Progenitor cell of endocrine pancreas (in vitro differentiated cells): Measurements from ENCODE around the gene TBCE. TPM values are rescaled to one million over a fixed set of nuclear protein-coding genes. Genes with fewer than 3 reads are reported as not detected.
"Not testable (repeated sequence)": the region's sequence is repeated elsewhere in the genome, so short reads cannot be mapped to it uniquely, and the experiment has no call there.

Experiments
- DNase-seq: peaks from one replicate; pipeline ENCODE4 v3.0.0; 2021; ENCODE audit warnings: low spot score; ENCODE audit not compliant: unreplicated experiment
- H3K27ac Mint-ChIP-seq: 2 replicates; pipeline ENCODE4 v1.8.0; 2021; ENCODE audit warnings: mild to moderate bottlenecking, moderate library complexity, mixed read lengths
- H3K27me3 Mint-ChIP-seq: 2 replicates; pipeline ENCODE4 v1.8.0; 2021; ENCODE audit warnings: mixed read lengths
- H3K36me3 Mint-ChIP-seq: 2 replicates; pipeline ENCODE4 v1.8.0; 2022; ENCODE audit warnings: mixed read lengths; ENCODE audit not compliant: insufficient read depth
- H3K4me1 Mint-ChIP-seq: 2 replicates; pipeline ENCODE4 v1.8.0; 2021; ENCODE audit warnings: low read depth, mixed read lengths
- H3K4me3 Mint-ChIP-seq: 2 replicates; pipeline ENCODE4 v1.8.0; 2021; ENCODE audit warnings: low read depth, mild to moderate bottlenecking, moderate library complexity, mixed read lengths
- H3K9me3 Mint-ChIP-seq: 2 replicates; pipeline ENCODE4 v1.8.0; 2021; ENCODE audit warnings: low read depth, mixed read lengths
- total RNA-seq: library from RNA; stranded (reverse); gene quantifications from 2 replicates; pipeline ENCODE4 v1.2.1, GENCODE V29; 2021
- TF ChIP-seq, protein P1 (sequence below): fragments of 200-600 bp; sonication (generic); IDR thresholded peaks from one replicate; pipeline ENCODE4 v1.5.0; 2021; ENCODE audit warnings: antibody characterized with exemption, mild to moderate bottlenecking; ENCODE audit not compliant: unreplicated experiment

TBCE gene
- total RNA-seq, 1 donor from 2014 or later, result 40.7 TPM

DNA sequence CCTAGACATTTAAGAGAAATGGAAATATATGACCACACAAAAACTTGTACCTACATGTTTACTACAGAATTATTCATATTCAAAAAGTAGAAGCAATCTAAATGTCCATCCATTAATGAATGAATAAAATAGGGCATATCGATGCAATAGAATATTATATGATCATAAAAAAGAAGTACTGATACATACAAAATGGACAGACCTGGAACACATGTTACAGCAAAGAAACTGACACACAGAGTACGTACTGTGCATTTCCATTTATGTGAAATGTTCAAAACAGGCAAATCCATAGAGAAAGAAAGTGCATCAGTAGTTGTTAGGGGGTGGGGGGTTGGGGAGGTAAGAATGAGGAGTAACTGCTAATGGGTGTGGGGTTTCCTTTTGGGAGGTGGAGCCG, 97.8 kb downstream of the TBCE start:
- Mint-ChIP-seq H3K4me3 (no peak overlapping the region), H3K27me3 (no peaks in the 10 kb centered on the region), H3K27ac (no peak overlapping the region), H3K9me3 (no peaks in the 10 kb centered on the region), H3K4me1 (no peaks in the 10 kb centered on the region), H3K36me3 (peaks cover 30% of the 10 kb centered on the region)
- no peak for DNase-seq
- TF ChIP-seq, protein P1, sequence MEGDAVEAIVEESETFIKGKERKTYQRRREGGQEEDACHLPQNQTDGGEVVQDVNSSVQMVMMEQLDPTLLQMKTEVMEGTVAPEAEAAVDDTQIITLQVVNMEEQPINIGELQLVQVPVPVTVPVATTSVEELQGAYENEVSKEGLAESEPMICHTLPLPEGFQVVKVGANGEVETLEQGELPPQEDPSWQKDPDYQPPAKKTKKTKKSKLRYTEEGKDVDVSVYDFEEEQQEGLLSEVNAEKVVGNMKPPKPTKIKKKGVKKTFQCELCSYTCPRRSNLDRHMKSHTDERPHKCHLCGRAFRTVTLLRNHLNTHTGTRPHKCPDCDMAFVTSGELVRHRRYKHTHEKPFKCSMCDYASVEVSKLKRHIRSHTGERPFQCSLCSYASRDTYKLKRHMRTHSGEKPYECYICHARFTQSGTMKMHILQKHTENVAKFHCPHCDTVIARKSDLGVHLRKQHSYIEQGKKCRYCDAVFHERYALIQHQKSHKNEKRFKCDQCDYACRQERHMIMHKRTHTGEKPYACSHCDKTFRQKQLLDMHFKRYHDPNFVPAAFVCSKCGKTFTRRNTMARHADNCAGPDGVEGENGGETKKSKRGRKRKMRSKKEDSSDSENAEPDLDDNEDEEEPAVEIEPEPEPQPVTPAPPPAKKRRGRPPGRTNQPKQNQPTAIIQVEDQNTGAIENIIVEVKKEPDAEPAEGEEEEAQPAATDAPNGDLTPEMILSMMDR, result no peak

DNA sequence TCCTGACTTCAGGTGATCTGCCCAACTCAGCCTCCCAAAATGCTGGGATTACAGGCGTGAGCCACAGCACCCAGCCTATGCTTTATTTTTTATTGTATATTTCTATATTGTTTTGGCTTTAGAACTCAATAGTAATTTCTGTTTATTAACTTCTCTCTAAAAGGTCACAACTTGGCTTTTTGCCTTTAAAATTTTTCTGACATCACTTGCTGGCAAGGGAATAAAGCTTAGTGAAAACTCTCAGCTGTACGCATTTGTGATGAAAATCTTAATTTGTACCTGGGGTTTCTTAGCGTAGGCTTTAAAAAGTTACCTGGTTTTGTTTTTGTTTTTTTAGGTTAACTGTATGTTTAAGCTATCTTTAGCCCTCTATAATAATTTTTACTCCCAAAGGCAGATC, 100.8 kb downstream of the TBCE start:
- DNase-seq, result no peak
- TF ChIP-seq, protein P1, result no peak
- no peaks in the 10 kb centered on the region for H3K4me1 Mint-ChIP-seq
- H3K36me3 Mint-ChIP-seq, result peaks cover 28% of the 10 kb centered on the region
- no peak overlapping the region for H3K4me3 Mint-ChIP-seq
- H3K9me3 Mint-ChIP-seq, result no peaks in the 10 kb centered on the region
- no peak overlapping the region for H3K27ac Mint-ChIP-seq
- H3K27me3 Mint-ChIP-seq, result no peaks in the 10 kb centered on the region

DNA sequence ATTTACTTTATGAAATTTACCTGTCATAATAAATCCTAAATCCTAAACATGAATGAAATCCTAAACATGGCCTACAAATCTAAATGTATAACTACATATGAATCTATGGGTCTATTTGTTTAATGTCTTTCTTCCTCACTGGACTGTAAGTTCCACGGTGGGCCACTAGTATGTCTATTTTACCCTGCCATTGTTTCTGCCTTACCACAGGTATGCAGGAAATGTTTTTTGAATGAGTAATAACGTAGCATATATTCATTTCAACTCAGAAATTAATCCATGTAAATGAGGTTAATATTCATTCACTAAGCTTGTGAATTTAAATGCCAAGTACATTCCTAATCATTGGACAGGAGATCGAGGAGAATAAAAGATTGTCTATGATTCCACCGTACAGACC, 101.7 kb downstream of the TBCE start:
- DNase-seq, result no peak
- H3K4me3 Mint-ChIP-seq, result no peak overlapping the region
- TF ChIP-seq, protein P1, result no peak
- peaks cover 26% of the 10 kb centered on the region for H3K36me3 Mint-ChIP-seq
- H3K27me3 Mint-ChIP-seq, result no peaks in the 10 kb centered on the region
- no peaks in the 10 kb centered on the region for H3K4me1 Mint-ChIP-seq
- H3K27ac Mint-ChIP-seq, result no peak overlapping the region
- no peaks in the 10 kb centered on the region for H3K9me3 Mint-ChIP-seq

DNA sequence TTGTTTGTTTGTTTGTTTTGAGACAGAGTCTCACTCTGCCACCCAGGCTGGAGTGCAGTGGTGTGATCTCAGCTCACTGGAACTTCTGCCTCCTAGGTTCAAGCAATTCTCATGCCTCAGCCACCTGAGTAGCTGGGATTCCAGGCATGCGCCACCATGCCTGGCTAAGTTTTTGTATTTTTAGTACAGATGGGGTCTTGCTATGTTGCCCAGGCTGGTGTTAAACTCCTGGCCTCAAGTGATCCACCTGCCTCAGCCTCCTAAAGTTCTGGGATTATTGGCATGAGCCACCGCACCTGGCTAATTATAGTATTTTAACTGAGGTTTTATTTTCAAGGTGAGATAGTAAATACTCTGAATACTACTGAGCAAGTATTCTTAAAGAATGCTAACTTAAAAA, 102.7 kb downstream of the TBCE start:
- not testable (repeated sequence) for H3K4me3 Mint-ChIP-seq, DNase-seq, H3K27ac Mint-ChIP-seq, H3K4me1 Mint-ChIP-seq, H3K9me3 Mint-ChIP-seq, H3K27me3 Mint-ChIP-seq
- H3K36me3 Mint-ChIP-seq, result peaks cover 18% of the 10 kb centered on the region

DNA sequence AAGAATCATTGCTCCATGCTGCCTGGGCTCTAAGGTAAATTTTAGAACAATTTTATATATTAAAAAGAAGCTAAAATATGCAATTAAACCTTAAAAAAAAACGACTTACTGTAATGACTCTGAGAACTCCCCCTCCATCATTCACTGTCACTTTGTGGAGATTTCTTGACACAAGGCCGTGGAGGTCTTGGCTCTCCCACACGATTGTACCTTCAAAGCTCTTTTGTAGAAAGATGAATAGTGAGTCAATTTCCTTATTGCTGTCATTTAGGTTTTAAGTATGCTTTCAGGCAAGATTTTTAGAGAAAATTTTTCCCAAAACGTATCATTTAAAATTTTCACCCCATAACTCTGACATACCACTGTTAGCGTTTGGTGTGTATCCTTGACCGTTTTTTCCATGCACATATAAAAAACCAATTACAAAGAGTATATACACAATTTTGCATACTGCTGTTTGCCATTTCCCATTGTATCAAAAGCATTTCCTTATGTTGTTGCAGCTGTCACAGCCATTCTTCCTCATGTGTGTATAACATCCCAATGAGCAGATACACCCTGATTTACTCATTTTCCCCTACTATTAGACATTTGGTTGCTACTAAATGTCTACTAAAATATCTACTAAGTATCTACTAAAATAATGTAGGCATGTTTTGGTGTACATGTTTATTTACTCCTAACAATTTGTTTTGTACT, 103.7 kb downstream of the TBCE start:
- no peak overlapping the region for H3K4me3 Mint-ChIP-seq
- no peaks in the 10 kb centered on the region for H3K27me3 Mint-ChIP-seq
- TF ChIP-seq, protein P1, result no peak
- H3K4me1 Mint-ChIP-seq, result no peaks in the 10 kb centered on the region
- H3K36me3 Mint-ChIP-seq, result peaks cover 11% of the 10 kb centered on the region
- no peak for DNase-seq
- no peak overlapping the region for H3K27ac Mint-ChIP-seq
- no peaks in the 10 kb centered on the region for H3K9me3 Mint-ChIP-seq

DNA sequence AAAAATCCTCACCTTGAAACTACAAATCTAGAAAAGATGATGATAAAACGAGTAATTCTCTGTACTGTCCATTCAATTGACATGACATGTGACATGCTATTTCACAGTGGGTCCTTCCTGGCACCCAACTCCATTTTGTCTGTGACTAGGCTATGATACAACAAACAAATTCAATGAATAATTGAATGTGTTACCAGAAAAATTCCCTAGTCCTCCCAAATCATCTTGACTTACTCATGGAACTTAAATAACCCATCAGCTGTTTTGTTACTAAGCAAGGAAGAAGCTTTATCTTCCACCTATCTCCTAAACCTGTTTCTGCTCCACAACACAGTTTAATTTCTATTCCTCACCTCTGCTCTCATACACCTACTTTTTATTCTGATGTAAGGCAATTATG, 106.6 kb downstream of the TBCE start:
- no peak overlapping the region for H3K27ac Mint-ChIP-seq
- no peaks in the 10 kb centered on the region for H3K4me1 Mint-ChIP-seq
- no peak overlapping the region for H3K4me3 Mint-ChIP-seq
- TF ChIP-seq, protein P1, result no peak
- DNase-seq, result no peak
- peaks cover 13% of the 10 kb centered on the region for H3K36me3 Mint-ChIP-seq
- no peaks in the 10 kb centered on the region for H3K9me3 Mint-ChIP-seq
- no peaks in the 10 kb centered on the region for H3K27me3 Mint-ChIP-seq
